Measurements from ENCODE around the gene SLC50A1. TPM values are rescaled to one million over a fixed set of nuclear protein-coding genes. Genes with fewer than 3 reads are reported as not detected.

SLC50A1 gene
- total RNA-seq, 1 experiment from 2014 or later, result 54.7 TPM

Other genes starting within 250 kb of the SLC50A1 start
- 49.9 and 66.3 TPM in 2 replicates for gene PMVK, start 199.1 kb upstream of the SLC50A1 start, total RNA-seq (2014; rRNA removed; shearing (Covaris generic); ENCODE audit: low replicate concordance)
- gene PBXIP1, start 179.8 kb upstream of the SLC50A1 start, total RNA-seq (2014; rRNA removed; shearing (Covaris generic); ENCODE audit: low replicate concordance), result 19.2 and 33.0 TPM in 2 replicates
- 18.4 and 22.2 TPM in 2 replicates for gene PYGO2, start 174.1 kb upstream of the SLC50A1 start, total RNA-seq (2014; rRNA removed; shearing (Covaris generic); ENCODE audit: low replicate concordance)
- gene SHC1, start 165.1 kb upstream of the SLC50A1 start, total RNA-seq (2014; rRNA removed; shearing (Covaris generic); ENCODE audit: low replicate concordance), result 95.0 and 109 TPM in 2 replicates
- gene CKS1B, start 161.2 kb upstream of the SLC50A1 start, total RNA-seq (2014; rRNA removed; shearing (Covaris generic); ENCODE audit: low replicate concordance), result 166 and 305 TPM in 2 replicates
- 33.4 and 41.9 TPM in 2 replicates for gene FLAD1, start 152.5 kb upstream of the SLC50A1 start, total RNA-seq (2014; rRNA removed; shearing (Covaris generic); ENCODE audit: low replicate concordance)
- not detected in 2 replicates for gene LENEP, start 142.3 kb upstream of the SLC50A1 start, total RNA-seq (2014; rRNA removed; shearing (Covaris generic); ENCODE audit: low replicate concordance)
- 12.2 and 22.8 TPM in 2 replicates for gene ZBTB7B, start 133.1 kb upstream of the SLC50A1 start, total RNA-seq (2014; rRNA removed; shearing (Covaris generic); ENCODE audit: low replicate concordance)
- gene DCST2, start 102.1 kb upstream of the SLC50A1 start, total RNA-seq (2014; rRNA removed; shearing (Covaris generic); ENCODE audit: low replicate concordance), result not detected in 2 replicates
- gene DCST1, start 102.0 kb upstream of the SLC50A1 start, total RNA-seq (2014; rRNA removed; shearing (Covaris generic); ENCODE audit: low replicate concordance), result not detected in 2 replicates
- 102 and 125 TPM in 2 replicates for gene ADAM15, start 84.5 kb upstream of the SLC50A1 start, total RNA-seq (2014; rRNA removed; shearing (Covaris generic); ENCODE audit: low replicate concordance)
- gene EFNA4, start 72.1 kb upstream of the SLC50A1 start, total RNA-seq (2014; rRNA removed; shearing (Covaris generic); ENCODE audit: low replicate concordance), result 22.3 and 38.5 TPM in 2 replicates
- 9.1 and 10.0 TPM in 2 replicates for gene EFNA3, start 57.0 kb upstream of the SLC50A1 start, total RNA-seq (2014; rRNA removed; shearing (Covaris generic); ENCODE audit: low replicate concordance)
- gene EFNA1, start 8.0 kb upstream of the SLC50A1 start, total RNA-seq (2014; rRNA removed; shearing (Covaris generic); ENCODE audit: low replicate concordance), result 2.5 and 19.2 TPM in 2 replicates
- 171 and 198 TPM in 2 replicates for gene DPM3, start 4.7 kb downstream of the SLC50A1 start, total RNA-seq (2014; rRNA removed; shearing (Covaris generic); ENCODE audit: low replicate concordance)
- gene KRTCAP2, start 37.5 kb downstream of the SLC50A1 start, total RNA-seq (2014; rRNA removed; shearing (Covaris generic); ENCODE audit: low replicate concordance), result 271 and 341 TPM in 2 replicates
- not detected in 2 replicates for gene TRIM46, start 38.0 kb downstream of the SLC50A1 start, total RNA-seq (2014; rRNA removed; shearing (Covaris generic); ENCODE audit: low replicate concordance)
- gene THBS3, start 72.0 kb downstream of the SLC50A1 start, total RNA-seq (2014; rRNA removed; shearing (Covaris generic); ENCODE audit: low replicate concordance), result 20.5 and 28.3 TPM in 2 replicates
- 152 and 172 TPM in 2 replicates for gene MTX1, start 72.8 kb downstream of the SLC50A1 start, total RNA-seq (2014; rRNA removed; shearing (Covaris generic); ENCODE audit: low replicate concordance)
- 4.3 and 7.1 TPM in 2 replicates for gene ENTREP3, start 119.6 kb downstream of the SLC50A1 start, total RNA-seq (2014; rRNA removed; shearing (Covaris generic); ENCODE audit: low replicate concordance)
- gene SCAMP3, start 126.5 kb downstream of the SLC50A1 start, total RNA-seq (2014; rRNA removed; shearing (Covaris generic); ENCODE audit: low replicate concordance), result 52.5 and 77.8 TPM in 2 replicates
- gene CLK2, start 137.7 kb downstream of the SLC50A1 start, total RNA-seq (2014; rRNA removed; shearing (Covaris generic); ENCODE audit: low replicate concordance), result 30.8 and 32.8 TPM in 2 replicates
- gene HCN3, start 141.6 kb downstream of the SLC50A1 start, total RNA-seq (2014; rRNA removed; shearing (Covaris generic); ENCODE audit: low replicate concordance), result 0.06 and 0.84 TPM in 2 replicates
- not detected in 2 replicates for gene PKLR, start 165.6 kb downstream of the SLC50A1 start, total RNA-seq (2014; rRNA removed; shearing (Covaris generic); ENCODE audit: low replicate concordance)
- gene FDPS, start 173.0 kb downstream of the SLC50A1 start, total RNA-seq (2014; rRNA removed; shearing (Covaris generic); ENCODE audit: low replicate concordance), result 239 and 330 TPM in 2 replicates
- 22.6 and 24.3 TPM in 2 replicates for gene RUSC1, start 185.0 kb downstream of the SLC50A1 start, total RNA-seq (2014; rRNA removed; shearing (Covaris generic); ENCODE audit: low replicate concordance)